HG02852 (cell line): ENCODE data around the gene PSAPL1.

ENCODE experiments used
- ATAC-seq: cut with Tn5 transposase; IDR thresholded peaks from one replicate; pipeline ENCODE4 v1.9.1; 2021; ENCODE audit warnings: mild to moderate bottlenecking, moderate library complexity; ENCODE audit not compliant: unreplicated experiment

The PSAPL1 gene

GRCh38 chr4:7383266-7383665 lies 51.5 kb downstream of the PSAPL1 start:
- no peak for ATAC-seq

GRCh38 chr4:7382634-7383014 lies 52.1 kb downstream of the PSAPL1 start:
- no peak for ATAC-seq

- no peak for ATAC-seq
These were observed 52.7 kb downstream of the PSAPL1 start for GRCh38 chr4:7381890-7382633.

GRCh38 chr4:7381221-7381889 lies 53.4 kb downstream of the PSAPL1 start:
- ATAC-seq: no peak
